Measurements from ENCODE around the gene CASKIN2.
"Not testable (repeated sequence)": the region's sequence is repeated elsewhere in the genome, so short reads cannot be mapped to it uniquely, and the experiment has no call there.

Gene CASKIN2

DNA sequence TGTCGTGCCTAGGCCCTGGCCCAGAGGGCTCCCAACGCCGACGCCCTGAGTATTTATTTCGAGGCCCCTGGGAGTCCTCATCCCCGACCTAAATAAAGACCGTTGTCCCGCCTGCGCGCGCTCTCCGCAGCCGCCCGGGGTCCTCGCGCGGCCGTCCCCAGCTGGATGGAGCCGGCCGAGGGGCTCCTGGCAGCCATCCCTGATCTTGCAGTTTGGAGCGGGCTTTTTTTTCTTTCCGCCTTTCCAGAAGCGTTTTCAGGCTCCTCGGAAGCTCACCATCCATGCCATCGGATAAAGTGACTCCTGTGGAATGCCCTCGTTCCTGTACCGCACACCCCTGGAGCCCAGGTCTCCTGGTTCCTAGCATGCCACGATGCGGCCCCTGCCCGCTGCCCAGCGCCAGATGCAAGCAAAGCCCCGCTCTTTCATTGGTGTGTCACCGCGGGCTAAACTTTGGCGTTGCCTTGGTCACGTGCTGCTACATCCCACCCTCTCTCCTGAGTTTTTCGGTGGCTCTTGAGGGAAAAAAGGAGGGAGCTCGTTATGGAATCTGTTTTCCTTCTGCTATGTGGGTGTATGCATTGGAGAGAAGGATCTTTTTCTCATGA is 58.2 kb downstream of the CASKIN2 start:
- DNase-seq = peak; percentile 47

GRCh38 chr17:75456417-75457046 is 58.8 kb downstream of the CASKIN2 start, which contains the start of gene TMEM94:
Gene TMEM94 (plus strand): TSS chr17:75456635. CDS start chr17:75471906, 15,271 bp downstream.
- DNase-seq = peak; percentile 99

- DNase-seq = no peak
These were observed 59.3 kb downstream of the CASKIN2 start for GRCh38 chr17:75456039-75456416.

GRCh38 chr17:75454672-75455071 is 60.7 kb downstream of the CASKIN2 start:
- DNase-seq = not testable (repeated sequence)

- DNase-seq = no peak
These were observed 61.1 kb downstream of the CASKIN2 start for GRCh38 chr17:75454193-75454592.

- DNase-seq = no peak
These were observed 65.1 kb downstream of the CASKIN2 start for GRCh38 chr17:75450270-75450669.

Data from NCI-H2171 (cell line).